Renal cortex interstitium (tissue), 11 donors: Measurements from ENCODE around the gene WBP1. TPM values are rescaled to one million over a fixed set of nuclear protein-coding genes. Genes with fewer than 3 reads are reported as not detected.
"Not testable (repeated sequence)": the region's sequence is repeated elsewhere in the genome, so short reads cannot be mapped to it uniquely, and the experiment has no call there.

Source experiments
- DNase-seq, 11 donors: peaks; one replicate each; pipeline ENCODE4 v3.0.0-alpha.2; 2013; ENCODE audit warnings: low read depth in 9 of 11, low spot score in 4 of 11; ENCODE audit errors: extremely low read depth in 1 of 11
- polyA plus RNA-seq, 3 donors: library from polyadenylated mRNA; unstranded; fragments of 120-200 nt; gene quantifications; one replicate each; pipeline ENCODE4 v1.2.1, GENCODE V29; 2013; ENCODE audit not compliant: insufficient read length in 3 of 3

The WBP1 gene
- polyA plus RNA-seq, 3 donors: 93.7 to 122 (median 117) TPM

GRCh38 chr2:74420443-74421103 is 37.7 kb upstream of the WBP1 start:
- DNase-seq: not testable (repeated sequence)

GRCh38 chr2:74421221-74421870 is 36.9 kb upstream of the WBP1 start, which contains the start of the genes C2orf81 and WDR54:
Gene C2orf81, minus strand, starts transcription at chr2:74421619. Its CDS starts 59 bp downstream, at chr2:74421560.
Gene WDR54, plus strand, starts transcription at chr2:74421730. Its CDS starts 424 bp downstream, at chr2:74422154.
- DNase-seq: peak in 8 of 11 donors; percentile 72 to 85 (median 78)

- DNase-seq: no peak
Observed at GRCh38 chr2:74423231-74424095, 34.8 kb upstream of the WBP1 start.

- no peak for DNase-seq
Observed at GRCh38 chr2:74424139-74424992, 33.9 kb upstream of the WBP1 start.

GRCh38 chr2:74424995-74425406 is 33.2 kb upstream of the WBP1 start:
- DNase-seq: no peak

- DNase-seq: no peak
Observed at GRCh38 chr2:74425523-74425922, 32.7 kb upstream of the WBP1 start.

- DNase-seq: no peak
Observed at GRCh38 chr2:74426181-74426758, 32.0 kb upstream of the WBP1 start.

GRCh38 chr2:74427551-74427950 is 30.7 kb upstream of the WBP1 start:
- no peak for DNase-seq

GRCh38 chr2:74428675-74429074 is 29.6 kb upstream of the WBP1 start:
- no peak for DNase-seq

GRCh38 chr2:74429487-74430451 is 28.5 kb upstream of the WBP1 start:
- peak in 1 of 11 donors; percentile 25 for DNase-seq

GRCh38 chr2:74430502-74430901 is 27.7 kb upstream of the WBP1 start:
- DNase-seq: no peak

- no peak for DNase-seq
Observed at GRCh38 chr2:74436111-74436805, 22.0 kb upstream of the WBP1 start.

GRCh38 chr2:74436848-74437695 is 21.2 kb upstream of the WBP1 start:
- no peak for DNase-seq

GRCh38 chr2:74438248-74438647 is 20.0 kb upstream of the WBP1 start:
- no peak for DNase-seq

- DNase-seq: no peak
Observed at GRCh38 chr2:74439373-74439772, 18.9 kb upstream of the WBP1 start.

GRCh38 chr2:74439803-74440377 is 18.3 kb upstream of the WBP1 start:
- peak in 3 of 11 donors; percentile 49 to 62 (median 60) for DNase-seq
